ENCODE results near the gene RAF1.
"Not testable (repeated sequence)": the region's sequence is repeated elsewhere in the genome, so short reads cannot be mapped to it uniquely, and the experiment has no call there.

The RAF1 gene

DNA sequence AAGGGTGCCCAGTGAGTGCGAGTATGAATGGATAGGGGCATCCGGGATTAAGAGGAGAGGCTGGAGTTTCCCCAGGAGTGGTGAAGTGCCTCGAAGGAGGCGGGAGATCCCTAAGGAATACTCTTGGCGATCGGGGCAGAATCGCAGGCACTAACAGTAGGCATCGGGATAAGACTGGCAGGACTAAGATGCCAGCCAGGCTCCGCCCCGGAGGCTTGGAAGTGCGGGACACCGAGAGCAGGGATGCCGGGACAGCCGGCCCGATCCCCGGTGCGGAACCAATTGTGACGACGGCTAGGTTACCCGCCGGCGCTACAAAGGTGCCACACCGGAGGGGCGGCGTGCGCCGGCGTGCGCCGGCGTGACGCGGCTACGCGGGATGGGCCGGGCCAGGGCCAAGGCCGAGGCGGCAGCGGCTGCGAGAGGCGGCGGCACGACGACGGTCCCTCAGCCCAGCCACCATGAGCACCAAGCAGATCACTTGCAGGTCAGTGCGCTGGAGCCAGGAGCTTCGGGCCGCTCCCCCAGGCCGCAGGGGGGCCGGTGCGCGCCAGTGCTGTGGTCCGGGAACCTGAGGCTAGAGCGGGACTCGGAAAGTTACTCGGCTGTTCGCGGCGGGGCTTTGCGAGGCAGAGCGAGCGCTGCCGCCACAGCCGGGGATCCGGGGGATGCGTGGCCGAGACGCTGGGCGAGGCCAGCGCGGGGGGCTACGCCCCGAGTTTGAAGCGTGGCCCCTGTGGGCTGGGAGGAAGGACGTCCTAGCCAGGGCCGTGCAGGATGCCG lies 107.0 kb downstream of the RAF1 start, which contains the start of gene MKRN2:
TSS of gene MKRN2 (plus strand) at position 398 of the 783 bp plus-strand sequence. CDS start at position 462, 64 bp downstream.
- peak; percentile 62 to 86 (median 74) for DNase-seq

DNA sequence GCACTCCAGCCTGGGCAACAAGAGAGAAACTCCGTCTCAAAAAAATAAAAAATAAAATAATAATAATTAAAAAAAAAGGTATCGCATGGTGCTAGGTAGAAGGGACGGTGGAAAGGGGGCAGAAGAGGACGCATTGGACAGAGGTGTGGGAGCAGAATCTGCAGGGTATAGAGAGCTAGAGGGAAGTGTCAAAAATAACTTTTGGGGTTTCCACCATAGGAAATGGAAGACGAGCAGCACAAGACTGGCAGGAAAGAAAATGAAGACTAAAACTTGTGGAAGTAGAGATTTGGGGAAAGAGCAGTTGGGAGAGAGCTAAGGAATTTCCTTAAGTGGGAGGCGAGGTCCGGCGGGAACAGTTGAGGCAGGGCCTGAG lies 107.6 kb downstream of the RAF1 start:
- no peak for DNase-seq

DNA sequence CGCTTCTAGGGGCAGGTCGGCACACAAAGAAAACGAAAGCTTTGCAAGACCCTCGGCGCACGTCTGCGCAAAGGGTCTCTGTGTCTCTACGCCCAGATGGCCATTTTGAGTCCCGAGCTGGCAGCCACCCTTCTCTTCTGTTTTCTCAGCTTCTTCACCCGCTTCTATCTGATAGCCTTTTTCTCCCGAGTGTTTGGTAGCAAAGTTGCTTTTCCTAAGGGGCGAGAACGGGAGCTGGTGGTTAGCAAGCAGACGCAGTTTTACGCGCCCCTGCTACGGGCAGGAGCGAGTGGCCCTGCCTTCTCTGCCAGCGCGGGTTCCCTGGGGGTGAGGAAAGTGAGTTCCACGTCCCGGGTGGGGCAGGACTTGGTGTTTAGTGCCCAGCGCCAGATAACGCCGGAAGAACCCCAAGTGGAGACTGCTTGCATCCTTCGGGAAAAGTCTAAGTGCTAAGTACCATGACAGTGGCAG lies 110.0 kb downstream of the RAF1 start:
- peak in 1 of 5 donors; percentile 7 for DNase-seq

DNA sequence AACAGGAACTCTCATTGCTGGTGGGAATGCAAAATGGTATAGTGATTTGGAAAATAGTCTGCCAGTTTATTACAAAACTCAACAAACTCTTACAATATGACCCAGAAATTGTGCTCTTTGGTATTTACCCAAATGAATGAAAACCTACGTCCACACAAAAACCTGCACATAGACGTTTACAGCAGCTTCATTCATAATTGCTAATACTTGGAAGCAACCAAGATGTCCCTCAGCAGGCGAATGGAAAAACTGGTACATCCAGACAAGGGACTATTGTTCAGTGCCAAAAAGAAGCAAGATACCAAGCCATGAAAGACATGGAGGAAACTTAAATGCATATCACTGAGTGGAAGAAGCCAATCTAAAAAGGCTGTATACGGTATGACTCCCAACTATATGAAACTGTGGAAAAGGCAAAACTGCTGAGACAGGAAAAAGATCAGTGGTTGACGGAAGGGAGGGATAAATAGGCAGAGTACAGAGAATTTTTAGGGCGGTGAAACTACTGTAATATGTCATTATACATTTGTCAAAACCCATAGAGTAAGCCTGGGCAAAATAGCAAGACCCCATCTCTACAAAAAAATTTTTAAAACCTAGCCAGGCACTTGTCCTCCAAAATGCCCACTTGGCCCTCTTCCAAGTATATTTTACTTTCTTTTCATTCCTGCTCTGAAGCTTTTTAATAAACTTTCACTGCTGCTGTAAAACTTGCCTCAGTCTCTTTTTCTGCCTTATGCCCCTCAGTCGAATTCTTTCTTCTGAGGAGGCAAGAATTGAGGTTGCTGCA lies 113.8 kb downstream of the RAF1 start:
- no peak for DNase-seq

DNA sequence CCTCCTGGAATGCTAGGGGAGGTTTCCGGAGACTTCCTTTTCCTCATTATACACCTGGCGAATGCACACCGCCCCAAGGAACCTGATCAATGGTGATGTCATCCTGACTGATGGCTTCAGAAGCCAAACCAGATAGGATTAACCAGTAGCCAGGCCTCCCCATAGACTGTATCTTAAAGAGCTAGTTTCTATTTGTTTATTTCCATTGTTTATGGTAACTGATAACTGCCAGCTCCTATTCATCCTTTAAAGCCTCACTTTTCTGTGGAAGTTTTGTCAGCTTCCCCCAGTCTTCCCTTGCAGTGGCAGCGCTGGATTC lies 118.5 kb downstream of the RAF1 start, which contains the start of gene MKRN2OS:
TSS of gene MKRN2OS (minus strand) at position 27 of the 319 bp plus-strand sequence. CDS start 35 bp downstream, outside the sequence.
- DNase-seq, result no peak

DNA sequence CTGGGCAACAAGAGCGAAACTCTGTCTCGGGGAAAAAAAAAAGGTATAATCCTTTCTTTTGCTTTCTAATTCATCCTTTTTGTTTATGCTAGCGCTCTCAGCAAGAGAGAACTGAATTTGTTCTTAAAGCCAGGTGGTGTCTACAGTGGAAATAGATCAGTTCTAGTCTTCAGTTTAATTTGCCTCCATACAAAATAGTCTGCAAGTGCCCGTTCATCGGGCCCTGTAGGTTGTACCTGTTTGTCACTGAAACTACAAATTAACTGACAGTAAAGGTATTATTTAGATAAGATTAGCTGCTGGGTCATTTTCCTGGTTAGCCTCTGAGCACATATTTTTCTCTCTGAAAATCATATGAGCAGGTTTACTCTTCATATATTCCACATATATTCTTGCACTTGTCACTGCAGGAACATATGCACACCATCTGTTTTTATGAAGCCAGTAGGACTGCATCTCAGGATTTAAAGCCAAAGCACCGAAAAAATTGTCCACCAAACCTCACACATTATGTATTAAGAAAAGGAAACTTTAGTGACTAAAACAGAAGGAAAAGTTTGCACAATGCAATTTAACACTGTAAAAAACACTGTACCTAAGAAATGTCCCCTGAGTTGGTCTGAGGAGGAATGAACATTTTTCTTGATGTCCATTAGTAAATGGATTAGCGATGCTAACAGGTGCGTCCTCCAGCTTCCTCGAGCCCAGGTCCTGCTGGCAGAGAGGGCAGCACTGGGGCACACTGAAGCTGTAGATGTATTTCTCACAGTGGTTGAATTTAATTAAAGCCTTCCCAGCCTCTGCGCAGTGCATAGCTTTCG lies 119.1 kb downstream of the RAF1 start:
- DNase-seq, result no peak

DNA sequence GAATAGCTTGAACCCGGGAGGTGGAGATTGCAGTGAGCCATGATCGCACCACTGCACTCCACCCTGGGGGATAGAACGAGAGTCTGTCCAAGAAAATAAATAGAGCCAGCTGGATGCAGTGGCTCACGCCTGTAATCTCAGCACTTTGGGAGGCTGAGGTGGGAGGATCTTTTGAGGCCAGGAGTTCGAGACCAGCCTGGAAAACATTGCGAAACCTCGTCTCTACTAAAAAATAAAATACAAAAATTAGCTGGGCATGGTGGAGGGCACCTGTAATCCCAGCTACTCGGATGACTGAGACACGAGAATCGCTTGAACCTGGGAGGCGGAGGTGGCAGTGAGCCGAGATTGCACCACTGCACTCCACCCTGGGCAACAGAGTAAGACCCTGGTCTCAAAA lies 120.4 kb downstream of the RAF1 start:
- not testable (repeated sequence) for DNase-seq

DNA sequence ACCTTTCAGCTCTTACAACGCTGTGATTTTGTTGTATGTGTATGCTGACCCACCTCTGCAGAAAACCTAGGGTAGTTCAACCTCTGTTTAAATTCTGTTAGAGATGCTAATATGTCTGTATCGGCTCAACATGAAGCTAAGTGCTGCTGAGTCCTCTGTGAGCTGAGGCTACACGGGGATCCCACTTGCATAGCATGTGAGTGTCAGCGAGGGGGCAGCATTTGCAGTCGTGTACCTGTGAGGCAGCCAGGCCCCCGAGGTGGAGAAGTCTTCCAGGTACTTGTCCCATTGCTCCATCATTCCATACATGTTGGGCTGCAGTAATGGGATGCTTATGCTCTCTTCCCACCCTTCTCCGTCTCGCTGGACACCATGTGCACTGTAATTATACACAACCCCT lies 122.3 kb downstream of the RAF1 start:
- DNase-seq, result no peak

DNA sequence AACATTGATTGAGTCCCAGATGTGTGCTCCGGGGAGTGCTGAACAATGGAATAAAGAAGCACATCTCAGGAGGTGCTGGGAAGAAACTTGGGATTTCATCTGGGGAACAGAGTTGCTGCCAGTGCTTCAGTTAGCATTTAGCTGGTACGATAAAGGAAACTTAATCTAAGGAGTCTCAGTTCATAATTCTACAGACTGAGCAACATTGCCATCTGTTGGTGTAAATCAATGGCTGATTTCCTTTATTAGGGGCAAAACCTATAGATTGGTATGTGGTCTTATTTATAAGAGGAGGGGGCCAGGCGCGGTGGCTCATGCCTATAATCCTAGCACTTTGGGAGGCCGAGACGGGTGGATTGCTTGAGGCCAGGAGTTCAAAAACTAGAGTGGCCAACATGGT lies 127.5 kb downstream of the RAF1 start:
- no peak for DNase-seq

Data from T-helper 1 cell (primary cell).